Measurements from ENCODE around the gene TDRD10. TPM values are rescaled to one million over a fixed set of nuclear protein-coding genes. Genes with fewer than 3 reads are reported as not detected.

Gene TDRD10
- total and polyA plus RNA-seq, 7 donors = 0.50 to 2.3 (median 0.84) TPM

- DNase-seq (no peak), ATAC-seq (no peak)
- H3K9me3 ChIP-seq = peaks cover 6% of the 10 kb centered on the region
- H3K4me3 ChIP-seq = no peak overlapping the region
- TF ChIP-seq, protein P1, sequence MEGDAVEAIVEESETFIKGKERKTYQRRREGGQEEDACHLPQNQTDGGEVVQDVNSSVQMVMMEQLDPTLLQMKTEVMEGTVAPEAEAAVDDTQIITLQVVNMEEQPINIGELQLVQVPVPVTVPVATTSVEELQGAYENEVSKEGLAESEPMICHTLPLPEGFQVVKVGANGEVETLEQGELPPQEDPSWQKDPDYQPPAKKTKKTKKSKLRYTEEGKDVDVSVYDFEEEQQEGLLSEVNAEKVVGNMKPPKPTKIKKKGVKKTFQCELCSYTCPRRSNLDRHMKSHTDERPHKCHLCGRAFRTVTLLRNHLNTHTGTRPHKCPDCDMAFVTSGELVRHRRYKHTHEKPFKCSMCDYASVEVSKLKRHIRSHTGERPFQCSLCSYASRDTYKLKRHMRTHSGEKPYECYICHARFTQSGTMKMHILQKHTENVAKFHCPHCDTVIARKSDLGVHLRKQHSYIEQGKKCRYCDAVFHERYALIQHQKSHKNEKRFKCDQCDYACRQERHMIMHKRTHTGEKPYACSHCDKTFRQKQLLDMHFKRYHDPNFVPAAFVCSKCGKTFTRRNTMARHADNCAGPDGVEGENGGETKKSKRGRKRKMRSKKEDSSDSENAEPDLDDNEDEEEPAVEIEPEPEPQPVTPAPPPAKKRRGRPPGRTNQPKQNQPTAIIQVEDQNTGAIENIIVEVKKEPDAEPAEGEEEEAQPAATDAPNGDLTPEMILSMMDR (IDR thresholded peaks at IDR 0.05) = no peak
- intact Hi-C loops (cut with DNase I) = loop anchor here in 1 of 2 donors (2.0 kb wide), 1 partner anchor 13 kb away; no protein-coding TSS in a partner anchor
- H3K4me1 ChIP-seq = no peaks in the 10 kb centered on the region
- H3K27me3 ChIP-seq (ENCODE audit: insufficient read depth in 3 of 3, low read length in 2 of 3) = peaks cover 3 to 71% (median 16%) of the 10 kb centered on the region in 3 donors
- no peak overlapping the region for H3K27ac ChIP-seq
- WGBS, 3 donors = 74 to 83% (median 80%) methylated on average over 5 of the region's 5 CpGs
- H3K36me3 ChIP-seq (ENCODE audit: insufficient read depth in 1 of 2, low read depth in 1 of 2) = no peaks in the 10 kb centered on the region
These were observed 1.9 kb downstream of the TDRD10 start for GRCh38 chr1:154503898-154504297.

GRCh38 chr1:154512760-154513159 is 10.7 kb downstream of the TDRD10 start:
- Histone ChIP-seq H3K4me3 (no peak overlapping the region), H3K27me3 (ENCODE audit: insufficient read depth in 3 of 3, low read length in 2 of 3) (peaks cover 0 to 9% (median 0%) of the 10 kb centered on the region in 3 donors), H3K27ac (no peak overlapping the region), H3K36me3 (ENCODE audit: insufficient read depth in 1 of 2, low read depth in 1 of 2) (no peaks in the 10 kb centered on the region), H3K9me3 (no peaks in the 10 kb centered on the region), H3K4me1 (no peaks in the 10 kb centered on the region)
- ATAC-seq (no peak), DNase-seq (no peak)
- 78 to 83% (median 80%) methylated on average over 3 of the region's 3 CpGs for WGBS, 3 donors
- intact Hi-C loops (cut with DNase I) = no loop called here
- TF ChIP-seq, protein P1 (IDR thresholded peaks at IDR 0.05) = no peak

- ATAC-seq (no peak), DNase-seq (no peak)
- Histone ChIP-seq H3K36me3 (ENCODE audit: insufficient read depth in 1 of 2, low read depth in 1 of 2) (no peaks in the 10 kb centered on the region), H3K4me1 (no peaks in the 10 kb centered on the region), H3K9me3 (no peaks in the 10 kb centered on the region), H3K4me3 (no peak overlapping the region), H3K27me3 (ENCODE audit: insufficient read depth in 3 of 3, low read length in 2 of 3) (peaks cover 0 to 9% (median 0%) of the 10 kb centered on the region in 3 donors), H3K27ac (no peak overlapping the region)
- WGBS, 3 donors = 85 to 86% (median 86%) methylated on average over 7 of the region's 7 CpGs
- intact Hi-C loops (cut with DNase I) = no loop called here
- TF ChIP-seq, protein P1 (IDR thresholded peaks at IDR 0.05) = no peak
These were observed 12.1 kb downstream of the TDRD10 start for GRCh38 chr1:154514066-154514553.

DNA sequence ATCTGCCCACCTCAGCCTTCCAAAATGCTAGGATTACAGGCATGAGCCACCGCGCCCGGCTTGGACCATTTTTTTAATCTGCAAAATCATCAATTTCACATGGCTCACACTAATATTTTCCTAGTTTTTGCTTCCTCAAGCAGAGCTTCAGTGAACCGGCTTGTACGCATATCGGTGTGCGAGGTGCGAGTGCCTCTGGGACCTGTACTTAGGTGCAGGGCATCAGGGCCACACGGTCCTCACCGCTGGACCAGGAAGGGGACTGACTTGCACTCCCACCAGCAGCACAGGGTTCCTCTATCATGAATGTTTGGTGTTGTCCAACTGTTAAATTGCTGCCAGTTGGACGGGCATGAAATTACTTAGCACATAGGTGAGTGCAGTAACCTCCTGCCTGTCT is 15.6 kb downstream of the TDRD10 start:
- no peak for ATAC-seq
- DNase-seq = no peak
- 86 to 88% (median 86%) methylated on average over 11 of the region's 11 CpGs for WGBS, 3 donors
- Histone ChIP-seq H3K27me3 (ENCODE audit: insufficient read depth in 3 of 3, low read length in 2 of 3) (peaks cover 0 to 9% (median 0%) of the 10 kb centered on the region in 3 donors), H3K27ac (no peak overlapping the region), H3K4me1 (no peaks in the 10 kb centered on the region), H3K4me3 (no peak overlapping the region), H3K9me3 (no peaks in the 10 kb centered on the region), H3K36me3 (ENCODE audit: insufficient read depth in 1 of 2, low read depth in 1 of 2) (no peaks in the 10 kb centered on the region)
- TF ChIP-seq, protein P1 (IDR thresholded peaks at IDR 0.05) = no peak
- intact Hi-C loops (cut with DNase I) = no loop called here

- ATAC-seq = no peak
- TF ChIP-seq, protein P1 (IDR thresholded peaks at IDR 0.05) = no peak
- H3K4me1 ChIP-seq = no peaks in the 10 kb centered on the region
- H3K9me3 ChIP-seq = no peaks in the 10 kb centered on the region
- H3K27me3 ChIP-seq (ENCODE audit: insufficient read depth in 3 of 3, low read length in 2 of 3) = peaks cover 0 to 17% (median 0%) of the 10 kb centered on the region in 3 donors
- intact Hi-C loops (cut with DNase I) = no loop called here
- DNase-seq = peak in 1 of 2 donors; percentile 48
- no peaks in the 10 kb centered on the region for H3K36me3 ChIP-seq (ENCODE audit: insufficient read depth in 1 of 2, low read depth in 1 of 2)
- 60 to 65% (median 61%) methylated on average over 9 of the region's 9 CpGs for WGBS, 3 donors
- H3K27ac ChIP-seq = no peak overlapping the region
- no peak overlapping the region for H3K4me3 ChIP-seq
These were observed 17.6 kb downstream of the TDRD10 start for GRCh38 chr1:154519591-154519991.

Data from psoas muscle (tissue), 8 donors.